WERI-Rb-1 (cell line): ENCODE data around the gene MED4.

Experiments used
- DNase-seq: peaks from one replicate; pipeline ENCODE4 v3.0.0-alpha.2; 2020
- H3K27ac ChIP-seq: fragments of 250-450 bp; sonication (Bioruptor Pico); 2 replicates; pipeline ENCODE4 v1.5.1; 2020; ENCODE audit warnings: mild to moderate bottlenecking, moderate library complexity
- H3K27me3 ChIP-seq: fragments of 250-450 bp; sonication (Bioruptor Pico); 2 replicates; pipeline ENCODE4 v1.5.1; 2021; ENCODE audit warnings: mild to moderate bottlenecking, low read depth, moderate library complexity; ENCODE audit not compliant: insufficient read depth, severe bottlenecking
- H3K36me3 ChIP-seq: fragments of 250-450 bp; sonication (Bioruptor Pico); 2 replicates; pipeline ENCODE4 v1.5.1; 2020; ENCODE audit warnings: mild to moderate bottlenecking, moderate library complexity
- H3K4me3 ChIP-seq: 2 replicates; pipeline ENCODE4 v1.5.1; 2011; ENCODE audit warnings: low read depth, mild to moderate bottlenecking, control low read depth, low read length
- H3K9me3 ChIP-seq: fragments of 250-450 bp; sonication (Bioruptor Pico); 2 replicates; pipeline ENCODE4 v1.5.1; 2021; ENCODE audit warnings: mild to moderate bottlenecking, moderate library complexity; ENCODE audit not compliant: severe bottlenecking
- TF ChIP-seq, protein P1 (sequence below): IDR thresholded peaks from 2 replicates; pipeline ENCODE4 v1.5.1; 2011; ENCODE audit warnings: low read depth, mild to moderate bottlenecking, control low read depth, inconsistent platforms, low read length

The MED4 gene

GRCh38 chr13:48131533-48131932, 36.6 kb upstream of the MED4 start:
- no peaks in the 10 kb centered on the region for H3K27me3 ChIP-seq
- TF ChIP-seq, protein P1, sequence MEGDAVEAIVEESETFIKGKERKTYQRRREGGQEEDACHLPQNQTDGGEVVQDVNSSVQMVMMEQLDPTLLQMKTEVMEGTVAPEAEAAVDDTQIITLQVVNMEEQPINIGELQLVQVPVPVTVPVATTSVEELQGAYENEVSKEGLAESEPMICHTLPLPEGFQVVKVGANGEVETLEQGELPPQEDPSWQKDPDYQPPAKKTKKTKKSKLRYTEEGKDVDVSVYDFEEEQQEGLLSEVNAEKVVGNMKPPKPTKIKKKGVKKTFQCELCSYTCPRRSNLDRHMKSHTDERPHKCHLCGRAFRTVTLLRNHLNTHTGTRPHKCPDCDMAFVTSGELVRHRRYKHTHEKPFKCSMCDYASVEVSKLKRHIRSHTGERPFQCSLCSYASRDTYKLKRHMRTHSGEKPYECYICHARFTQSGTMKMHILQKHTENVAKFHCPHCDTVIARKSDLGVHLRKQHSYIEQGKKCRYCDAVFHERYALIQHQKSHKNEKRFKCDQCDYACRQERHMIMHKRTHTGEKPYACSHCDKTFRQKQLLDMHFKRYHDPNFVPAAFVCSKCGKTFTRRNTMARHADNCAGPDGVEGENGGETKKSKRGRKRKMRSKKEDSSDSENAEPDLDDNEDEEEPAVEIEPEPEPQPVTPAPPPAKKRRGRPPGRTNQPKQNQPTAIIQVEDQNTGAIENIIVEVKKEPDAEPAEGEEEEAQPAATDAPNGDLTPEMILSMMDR = no peak
- H3K4me3 ChIP-seq = no peak overlapping the region
- no peaks in the 10 kb centered on the region for H3K9me3 ChIP-seq
- no peak for DNase-seq
- H3K27ac ChIP-seq = no peak overlapping the region
- H3K36me3 ChIP-seq = no peaks in the 10 kb centered on the region

GRCh38 chr13:48126944-48127830, 32.3 kb upstream of the MED4 start:
- Histone ChIP-seq H3K27me3 (no peaks in the 10 kb centered on the region), H3K9me3 (no peaks in the 10 kb centered on the region), H3K4me3 (no peak overlapping the region), H3K27ac (no peak overlapping the region), H3K36me3 (no peaks in the 10 kb centered on the region)
- TF ChIP-seq, protein P1 = peak; percentile 28; the same call in 1 of the 2 replicates
- peak; percentile 30 for DNase-seq

DNA sequence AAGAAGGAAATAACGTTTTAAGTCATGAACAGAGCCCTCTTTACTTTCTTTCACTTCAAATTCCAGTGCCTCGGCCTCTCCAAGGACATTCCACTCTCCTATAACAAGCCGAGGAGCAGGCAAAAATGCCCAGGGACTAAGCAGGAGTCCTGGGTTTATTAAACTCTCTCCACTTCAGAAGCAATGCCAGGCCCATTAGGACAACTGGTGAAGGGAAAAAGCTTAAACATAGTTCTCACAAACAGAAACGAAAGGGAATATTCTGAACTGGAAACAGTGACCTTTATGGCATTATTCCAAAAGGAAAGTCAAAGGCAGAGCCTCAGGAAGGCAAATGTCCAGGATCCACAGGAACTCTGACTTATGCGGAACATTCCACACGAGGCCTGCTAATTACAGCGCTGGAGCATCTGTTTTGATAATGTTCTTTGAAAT, 30.9 kb upstream of the MED4 start:
- TF ChIP-seq, protein P1 = no peak
- no peak overlapping the region for H3K4me3 ChIP-seq
- no peaks in the 10 kb centered on the region for H3K27me3 ChIP-seq
- no peaks in the 10 kb centered on the region for H3K9me3 ChIP-seq
- DNase-seq = no peak
- H3K36me3 ChIP-seq = no peaks in the 10 kb centered on the region
- no peak overlapping the region for H3K27ac ChIP-seq

- H3K27me3 ChIP-seq = no peaks in the 10 kb centered on the region
- no peaks in the 10 kb centered on the region for H3K9me3 ChIP-seq
- no peaks in the 10 kb centered on the region for H3K36me3 ChIP-seq
- no peak for DNase-seq
- TF ChIP-seq, protein P1 = no peak
- no peak overlapping the region for H3K4me3 ChIP-seq
- no peak overlapping the region for H3K27ac ChIP-seq
Measured at GRCh38 chr13:48123812-48124211, 28.9 kb upstream of the MED4 start.

- DNase-seq = no peak
- Histone ChIP-seq H3K27ac (no peak overlapping the region), H3K27me3 (no peaks in the 10 kb centered on the region), H3K4me3 (no peak overlapping the region), H3K9me3 (no peaks in the 10 kb centered on the region), H3K36me3 (no peaks in the 10 kb centered on the region)
- TF ChIP-seq, protein P1 = no peak
Measured at GRCh38 chr13:48121733-48122132, 26.8 kb upstream of the MED4 start.
